ENCODE measurements around the gene FKBP5.
"Not testable (repeated sequence)": the region's sequence is repeated elsewhere in the genome, so short reads cannot be mapped to it uniquely, and the experiment has no call there.

The FKBP5 gene

DNA sequence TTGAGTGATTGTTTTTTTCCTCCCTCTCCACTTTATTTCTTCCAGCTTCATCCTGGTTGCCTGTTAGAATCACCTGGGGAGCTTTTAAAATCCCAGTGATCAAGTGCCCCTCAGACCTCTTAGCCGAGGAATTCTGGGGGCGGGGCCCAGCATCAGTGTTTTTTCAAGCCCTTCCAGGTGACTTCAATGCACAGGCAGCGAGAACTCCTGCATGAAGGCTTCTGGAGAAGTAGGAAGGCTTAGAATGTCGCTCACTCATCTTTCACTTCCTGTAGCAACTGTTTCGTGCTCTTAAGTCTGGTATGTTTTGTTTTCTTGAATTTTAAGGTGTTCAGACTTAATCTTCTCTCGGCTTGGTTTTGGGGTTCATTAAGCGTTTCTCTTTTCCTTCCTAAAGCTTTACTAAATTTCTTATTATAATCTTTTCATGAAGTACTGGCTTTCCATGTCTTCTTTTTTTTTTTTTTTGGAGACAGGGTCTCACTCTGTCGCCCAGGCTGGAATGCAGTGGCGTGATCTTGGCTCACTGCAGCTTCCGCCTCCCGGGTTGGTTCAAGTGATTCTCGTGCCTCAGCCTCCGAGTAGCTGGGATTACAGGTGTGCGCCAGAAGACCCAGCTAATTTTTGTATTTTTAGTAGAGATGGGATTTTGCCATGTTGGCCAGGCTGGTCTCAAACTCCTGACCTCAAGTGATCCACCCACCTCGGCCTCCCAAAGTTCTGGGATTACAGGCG lies 145.1 kb downstream of the FKBP5 start:
- DNase-seq (ENCODE audit: low read depth, low spot score) = no peak
- H3K4me3 ChIP-seq (ENCODE audit: low read depth, low read length) = no peak overlapping the region
- in situ Hi-C loops (cut with HindIII; ENCODE audit: low sequenced_read_pairs) = no loop called here
- TF ChIP-seq, protein P1, sequence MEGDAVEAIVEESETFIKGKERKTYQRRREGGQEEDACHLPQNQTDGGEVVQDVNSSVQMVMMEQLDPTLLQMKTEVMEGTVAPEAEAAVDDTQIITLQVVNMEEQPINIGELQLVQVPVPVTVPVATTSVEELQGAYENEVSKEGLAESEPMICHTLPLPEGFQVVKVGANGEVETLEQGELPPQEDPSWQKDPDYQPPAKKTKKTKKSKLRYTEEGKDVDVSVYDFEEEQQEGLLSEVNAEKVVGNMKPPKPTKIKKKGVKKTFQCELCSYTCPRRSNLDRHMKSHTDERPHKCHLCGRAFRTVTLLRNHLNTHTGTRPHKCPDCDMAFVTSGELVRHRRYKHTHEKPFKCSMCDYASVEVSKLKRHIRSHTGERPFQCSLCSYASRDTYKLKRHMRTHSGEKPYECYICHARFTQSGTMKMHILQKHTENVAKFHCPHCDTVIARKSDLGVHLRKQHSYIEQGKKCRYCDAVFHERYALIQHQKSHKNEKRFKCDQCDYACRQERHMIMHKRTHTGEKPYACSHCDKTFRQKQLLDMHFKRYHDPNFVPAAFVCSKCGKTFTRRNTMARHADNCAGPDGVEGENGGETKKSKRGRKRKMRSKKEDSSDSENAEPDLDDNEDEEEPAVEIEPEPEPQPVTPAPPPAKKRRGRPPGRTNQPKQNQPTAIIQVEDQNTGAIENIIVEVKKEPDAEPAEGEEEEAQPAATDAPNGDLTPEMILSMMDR (IDR thresholded peaks at IDR 0.05; ENCODE audit: low read depth, low read length) = no peak

GRCh38 chr6:35541836-35542235 lies 146.9 kb downstream of the FKBP5 start:
- in situ Hi-C loops (cut with HindIII; ENCODE audit: low sequenced_read_pairs) = no loop called here
- H3K4me3 ChIP-seq (ENCODE audit: low read depth, low read length) = no peak overlapping the region
- DNase-seq (ENCODE audit: low read depth, low spot score) = no peak
- TF ChIP-seq, protein P1 (IDR thresholded peaks at IDR 0.05; ENCODE audit: low read depth, low read length) = no peak

GRCh38 chr6:35539223-35539622 lies 149.5 kb downstream of the FKBP5 start:
- no peak overlapping the region for H3K4me3 ChIP-seq (ENCODE audit: low read depth, low read length)
- TF ChIP-seq, protein P1 (IDR thresholded peaks at IDR 0.05; ENCODE audit: low read depth, low read length) = no peak
- DNase-seq (ENCODE audit: low read depth, low spot score) = no peak
- in situ Hi-C loops (cut with HindIII; ENCODE audit: low sequenced_read_pairs) = no loop called here

DNA sequence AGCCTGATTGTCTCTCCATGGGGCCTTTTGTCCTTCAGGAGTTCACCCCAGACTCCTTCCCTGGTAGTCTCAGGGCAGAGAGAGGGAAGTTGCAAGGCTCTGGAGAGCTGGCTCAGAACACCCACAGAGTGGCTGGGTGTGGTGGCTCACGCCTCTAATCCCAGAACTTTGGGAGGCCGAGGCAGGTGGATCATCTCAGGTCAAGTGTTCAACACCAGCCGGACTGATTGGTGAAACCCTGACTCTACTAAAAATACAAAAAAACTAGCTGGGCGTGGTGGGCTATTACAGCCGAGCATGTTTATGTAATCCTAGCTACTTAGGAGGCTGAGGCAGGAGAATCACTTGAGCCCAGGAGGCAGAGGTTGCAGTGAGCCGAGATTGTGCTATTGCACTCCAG lies 152.9 kb downstream of the FKBP5 start:
- in situ Hi-C loops (cut with HindIII; ENCODE audit: low sequenced_read_pairs); DNase-seq (ENCODE audit: low read depth, low spot score); H3K4me3 ChIP-seq (ENCODE audit: low read depth, low read length): not testable (repeated sequence)

DNA sequence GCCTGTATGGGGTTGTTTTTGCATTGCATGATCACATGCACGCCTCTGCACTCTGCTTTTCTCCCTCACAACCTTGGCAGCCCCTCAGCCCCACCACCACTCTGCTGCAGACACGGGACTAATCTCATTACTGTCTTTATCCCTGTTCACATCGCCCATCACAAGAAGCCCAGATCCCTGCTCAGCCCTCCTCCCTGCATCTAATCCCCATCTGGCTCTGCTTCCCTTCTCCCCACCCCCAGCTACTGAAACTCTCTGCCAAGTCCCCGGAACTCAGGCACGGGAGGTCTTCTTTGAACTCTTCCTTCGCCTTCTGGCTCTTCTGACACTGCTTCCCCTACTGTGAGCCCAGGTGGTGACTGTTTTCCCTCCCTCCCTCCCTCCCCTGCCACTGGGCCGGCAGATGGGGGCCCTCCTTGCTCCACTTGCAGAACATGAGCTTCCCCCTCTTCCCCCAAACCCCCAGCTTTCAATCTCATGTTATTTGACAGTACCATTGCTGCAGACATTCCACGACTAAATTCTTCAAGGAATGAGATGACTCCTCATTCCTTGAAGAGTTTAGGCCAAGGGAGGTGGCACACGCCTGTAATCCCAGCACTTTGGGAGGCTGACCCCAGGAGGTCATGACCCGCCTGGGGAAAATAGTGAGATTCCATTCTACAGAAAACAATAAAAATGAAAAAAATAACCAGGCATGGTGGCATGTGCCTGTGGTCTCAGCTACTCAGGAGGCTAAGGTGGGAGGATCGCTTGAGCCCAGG lies 154.1 kb downstream of the FKBP5 start:
- no peak for DNase-seq (ENCODE audit: low read depth, low spot score)
- no peak overlapping the region for H3K4me3 ChIP-seq (ENCODE audit: low read depth, low read length)
- in situ Hi-C loops (cut with HindIII; ENCODE audit: low sequenced_read_pairs) = no loop called here
- TF ChIP-seq, protein P1 (IDR thresholded peaks at IDR 0.05; ENCODE audit: low read depth, low read length) = no peak

GRCh38 chr6:35533981-35534380 lies 154.7 kb downstream of the FKBP5 start:
- no peak for DNase-seq (ENCODE audit: low read depth, low spot score)
- TF ChIP-seq, protein P1 (IDR thresholded peaks at IDR 0.05; ENCODE audit: low read depth, low read length) = no peak
- no peak overlapping the region for H3K4me3 ChIP-seq (ENCODE audit: low read depth, low read length)
- in situ Hi-C loops (cut with HindIII; ENCODE audit: low sequenced_read_pairs) = no loop called here

DNA sequence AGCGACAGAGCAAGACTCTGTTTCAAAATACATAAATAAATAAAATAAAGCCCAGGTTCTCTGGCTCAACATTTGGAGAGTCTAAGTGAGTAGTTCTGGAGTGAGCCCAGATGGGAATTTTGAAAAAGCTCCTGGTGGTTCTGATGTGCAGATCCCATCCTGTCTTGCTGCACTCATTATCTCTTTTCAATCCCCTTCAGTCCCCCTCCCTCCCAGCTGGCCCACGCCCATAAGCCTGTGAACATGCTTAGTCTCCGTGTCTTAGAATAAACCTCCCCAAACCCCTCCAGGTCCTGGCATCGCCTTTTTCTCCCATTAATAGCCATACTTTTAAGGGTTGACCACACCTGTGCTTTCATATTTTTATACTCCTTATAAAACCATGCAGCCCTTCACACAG lies 156.6 kb downstream of the FKBP5 start:
- TF ChIP-seq, protein P1 (IDR thresholded peaks at IDR 0.05; ENCODE audit: low read depth, low read length) = no peak
- no peak for DNase-seq (ENCODE audit: low read depth, low spot score)
- H3K4me3 ChIP-seq (ENCODE audit: low read depth, low read length) = no peak overlapping the region
- in situ Hi-C loops (cut with HindIII; ENCODE audit: low sequenced_read_pairs) = no loop called here

Measured in astrocyte of the spinal cord (primary cell).